Stimulated activated naive CD8-positive, alpha-beta T cell treated with anti-CD3 and anti-CD28 coated beads, Interleukin-15, Interleukin-2, amounts not matched to agents 100 ng/mL and 50 ng/mL, for 24 hours (primary cell): ENCODE results near the gene UBP1.
"Not testable (repeated sequence)": the region's sequence is repeated elsewhere in the genome, so short reads cannot be mapped to it uniquely, and the experiment has no call there.

Source experiments
- H3K27ac Mint-ChIP-seq: one replicate; pipeline ENCODE4 v1.8.0; 2021; ENCODE audit warnings: mild to moderate bottlenecking, mixed read lengths
- H3K27me3 Mint-ChIP-seq: one replicate; pipeline ENCODE4 v1.8.0; 2021; ENCODE audit warnings: mixed read lengths
- H3K36me3 Mint-ChIP-seq: one replicate; pipeline ENCODE4 v1.8.0; 2021; ENCODE audit warnings: low read depth, mixed read lengths
- H3K4me1 Mint-ChIP-seq: one replicate; pipeline ENCODE4 v1.8.0; 2021; ENCODE audit warnings: low read depth, mixed read lengths
- H3K4me3 Mint-ChIP-seq: one replicate; pipeline ENCODE4 v1.8.0; 2021; ENCODE audit warnings: mild to moderate bottlenecking, mixed read lengths
- H3K9me3 Mint-ChIP-seq: one replicate; pipeline ENCODE4 v1.8.0; 2021; ENCODE audit warnings: mixed read lengths

Gene UBP1, protein sequence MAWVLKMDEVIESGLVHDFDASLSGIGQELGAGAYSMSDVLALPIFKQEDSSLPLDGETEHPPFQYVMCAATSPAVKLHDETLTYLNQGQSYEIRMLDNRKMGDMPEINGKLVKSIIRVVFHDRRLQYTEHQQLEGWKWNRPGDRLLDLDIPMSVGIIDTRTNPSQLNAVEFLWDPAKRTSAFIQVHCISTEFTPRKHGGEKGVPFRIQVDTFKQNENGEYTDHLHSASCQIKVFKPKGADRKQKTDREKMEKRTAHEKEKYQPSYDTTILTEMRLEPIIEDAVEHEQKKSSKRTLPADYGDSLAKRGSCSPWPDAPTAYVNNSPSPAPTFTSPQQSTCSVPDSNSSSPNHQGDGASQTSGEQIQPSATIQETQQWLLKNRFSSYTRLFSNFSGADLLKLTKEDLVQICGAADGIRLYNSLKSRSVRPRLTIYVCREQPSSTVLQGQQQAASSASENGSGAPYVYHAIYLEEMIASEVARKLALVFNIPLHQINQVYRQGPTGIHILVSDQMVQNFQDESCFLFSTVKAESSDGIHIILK

DNA sequence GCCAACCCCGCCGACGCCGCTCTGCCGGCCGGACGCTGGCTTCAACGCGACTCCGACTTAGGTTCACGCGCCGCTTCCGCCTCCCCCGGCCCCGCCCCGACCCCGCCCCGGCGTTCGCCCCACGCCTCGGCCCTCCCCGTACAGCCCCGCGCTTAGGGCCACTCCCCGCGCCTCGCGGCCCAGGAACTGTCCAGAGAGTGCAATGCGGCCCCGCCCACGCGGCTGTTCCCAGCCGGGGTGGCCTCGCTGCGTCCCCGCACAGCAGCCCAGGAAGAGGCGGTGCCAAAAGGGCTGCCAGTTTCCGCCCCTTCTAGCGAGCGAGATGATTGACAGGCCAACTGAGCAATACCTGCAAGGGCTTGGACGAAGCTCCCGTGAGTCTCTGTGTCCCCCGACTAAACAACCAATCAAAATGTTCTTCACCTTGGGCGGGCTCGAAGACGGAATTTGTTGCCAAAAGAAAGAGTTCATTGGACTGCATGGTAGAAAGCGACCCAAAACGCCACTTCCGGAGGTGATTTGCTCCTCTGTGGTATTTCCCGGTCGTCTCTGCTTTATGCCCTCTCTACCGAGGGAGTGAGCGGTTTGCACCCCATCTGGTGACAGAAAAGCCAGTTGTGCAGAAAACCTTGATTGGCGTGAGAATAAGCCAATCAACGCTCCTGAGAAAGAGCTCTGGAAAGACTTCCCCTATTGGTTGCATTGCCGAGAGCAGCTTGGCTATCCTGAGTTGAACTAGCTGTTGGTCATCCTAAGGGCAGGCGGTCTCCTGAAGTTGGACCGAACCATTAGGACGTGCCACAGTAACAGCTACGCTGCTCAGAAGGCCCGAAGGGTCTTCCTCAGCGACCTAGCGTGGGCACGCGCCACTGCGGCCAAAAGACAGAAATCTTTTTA is at the start of gene UBP1:
UBP1 (minus strand) TSS at position 78 of the 897 bp plus-strand sequence. CDS start 557 bp downstream, outside the sequence.
- Mint-ChIP-seq H3K27me3 (no peaks in the 10 kb centered on the region), H3K4me1 (peaks cover 53% of the 10 kb centered on the region), H3K36me3 (peaks cover 7% of the 10 kb centered on the region), H3K4me3 (peak within 1 kb of the TSS; percentile 99), H3K27ac (peak within 1 kb of the TSS; percentile 100), H3K9me3 (no peaks in the 10 kb centered on the region)

DNA sequence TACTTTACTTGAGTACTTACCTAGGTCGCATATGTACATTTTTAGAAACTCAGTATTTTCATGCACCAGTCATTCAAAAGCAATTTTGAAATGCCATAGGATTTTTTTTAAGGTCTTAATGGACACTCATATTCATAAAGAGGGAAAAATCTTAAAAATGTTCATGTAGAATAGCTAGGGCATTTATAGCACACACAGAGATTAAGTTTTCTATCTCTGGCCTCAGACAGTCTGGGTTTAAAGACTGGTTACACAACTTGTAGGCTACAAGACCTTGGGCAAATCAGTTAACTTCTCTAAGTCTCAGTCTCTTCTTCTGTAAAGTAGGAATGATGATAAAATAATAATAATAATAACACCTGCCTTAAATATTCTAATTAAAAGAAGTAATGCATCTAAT is 48.5 kb upstream of the UBP1 start:
- Mint-ChIP-seq H3K4me3 (no peak overlapping the region), H3K27ac (no peak overlapping the region), H3K4me1 (no peaks in the 10 kb centered on the region), H3K36me3 (no peaks in the 10 kb centered on the region), H3K27me3 (no peaks in the 10 kb centered on the region), H3K9me3 (peaks cover 4% of the 10 kb centered on the region)

DNA sequence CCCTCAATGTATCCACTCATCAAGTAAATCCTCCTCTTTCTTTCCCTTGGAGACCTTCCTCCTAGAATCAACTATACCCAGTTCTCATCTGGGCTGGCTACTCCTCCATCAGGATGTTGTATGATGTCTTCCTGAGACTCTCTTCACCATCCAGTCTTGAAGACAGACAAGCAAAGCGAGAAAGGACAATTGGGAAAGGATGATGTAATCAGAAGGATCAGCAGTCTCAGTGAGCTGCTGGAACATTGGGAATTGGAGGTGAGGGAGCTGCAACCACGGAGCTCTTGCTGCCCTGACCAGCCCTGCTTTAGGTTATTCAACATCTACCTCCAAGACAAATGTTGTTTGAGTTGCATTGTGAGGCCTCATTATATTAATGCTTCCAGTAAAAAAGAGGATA is 48.0 kb upstream of the UBP1 start:
- Mint-ChIP-seq H3K4me3 (no peak overlapping the region), H3K9me3 (peaks cover 4% of the 10 kb centered on the region), H3K27me3 (no peaks in the 10 kb centered on the region), H3K36me3 (no peaks in the 10 kb centered on the region), H3K27ac (no peak overlapping the region), H3K4me1 (no peaks in the 10 kb centered on the region)

DNA sequence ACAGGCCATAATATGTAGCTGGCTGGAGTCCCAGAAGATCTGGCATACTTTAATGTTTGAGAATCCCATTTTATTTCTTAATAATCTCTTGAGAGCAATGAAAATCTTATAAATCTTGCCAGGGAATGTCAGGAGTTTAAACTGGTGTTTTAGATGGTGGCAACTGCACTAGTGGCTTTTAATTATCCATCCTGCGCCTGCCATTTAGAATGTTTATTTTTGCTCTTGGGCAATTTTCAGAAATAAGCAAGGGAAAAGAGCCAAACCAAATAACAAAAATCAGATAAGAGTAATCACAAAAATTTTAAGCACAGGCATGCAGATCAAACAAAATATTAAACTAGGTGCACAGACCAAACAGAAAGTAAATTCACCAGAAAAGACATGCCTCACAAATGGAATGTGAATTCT is 41.9 kb upstream of the UBP1 start:
- Mint-ChIP-seq H3K36me3 (no peaks in the 10 kb centered on the region), H3K9me3 (peaks cover 4% of the 10 kb centered on the region), H3K27me3 (no peaks in the 10 kb centered on the region), H3K4me3 (no peak overlapping the region), H3K27ac (no peak overlapping the region), H3K4me1 (no peaks in the 10 kb centered on the region)

DNA sequence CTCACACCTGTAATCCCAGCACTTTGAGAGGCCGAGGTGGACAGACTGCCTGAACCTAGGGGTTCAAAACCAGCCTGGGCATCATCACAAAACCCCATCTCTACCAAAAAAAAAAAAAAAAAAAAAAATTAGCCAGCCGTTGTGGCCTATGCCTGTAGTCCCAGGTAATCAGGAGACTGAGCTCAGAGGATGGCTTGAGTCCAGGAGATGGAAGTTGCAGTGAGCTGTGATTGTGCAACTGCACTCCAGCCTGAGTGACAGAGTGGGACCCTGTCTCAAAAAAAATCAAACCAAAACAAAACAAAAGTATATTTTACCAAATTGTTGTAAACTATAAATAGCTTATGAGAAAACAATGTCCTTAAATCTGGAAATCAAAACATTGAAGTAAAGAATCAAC is 34.7 kb upstream of the UBP1 start:
- H3K36me3 Mint-ChIP-seq: no peaks in the 10 kb centered on the region

DNA sequence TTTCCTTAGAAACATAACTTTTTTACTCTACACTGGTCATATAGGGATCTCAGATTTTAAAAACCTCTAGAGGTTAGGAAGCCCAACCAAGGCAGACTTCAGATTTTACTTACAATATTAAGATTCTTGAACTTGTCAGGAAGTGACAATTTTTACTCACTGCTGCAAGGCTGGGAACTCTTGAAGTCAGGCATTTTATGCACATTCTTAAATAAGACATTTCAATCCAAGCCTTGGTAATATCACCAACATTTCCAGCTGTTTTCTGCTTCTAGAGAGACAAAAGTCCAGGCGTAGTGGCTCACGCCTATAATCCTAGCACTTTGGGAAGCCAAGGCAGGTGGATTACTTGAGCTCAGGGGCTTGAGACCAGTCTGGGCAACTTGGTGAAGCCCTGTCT is 33.6 kb upstream of the UBP1 start:
- Mint-ChIP-seq H3K4me3 (no peak overlapping the region), H3K27me3 (no peaks in the 10 kb centered on the region), H3K27ac (no peak overlapping the region), H3K4me1 (no peaks in the 10 kb centered on the region), H3K36me3 (no peaks in the 10 kb centered on the region), H3K9me3 (no peaks in the 10 kb centered on the region)

More for the DNA sequence above, 34.7 kb upstream of the UBP1 start:
- Mint-ChIP-seq H3K9me3 (no peaks in the 10 kb centered on the region), H3K27me3 (no peaks in the 10 kb centered on the region), H3K4me1 (no peaks in the 10 kb centered on the region), H3K4me3 (no peak overlapping the region), H3K27ac (no peak overlapping the region)

DNA sequence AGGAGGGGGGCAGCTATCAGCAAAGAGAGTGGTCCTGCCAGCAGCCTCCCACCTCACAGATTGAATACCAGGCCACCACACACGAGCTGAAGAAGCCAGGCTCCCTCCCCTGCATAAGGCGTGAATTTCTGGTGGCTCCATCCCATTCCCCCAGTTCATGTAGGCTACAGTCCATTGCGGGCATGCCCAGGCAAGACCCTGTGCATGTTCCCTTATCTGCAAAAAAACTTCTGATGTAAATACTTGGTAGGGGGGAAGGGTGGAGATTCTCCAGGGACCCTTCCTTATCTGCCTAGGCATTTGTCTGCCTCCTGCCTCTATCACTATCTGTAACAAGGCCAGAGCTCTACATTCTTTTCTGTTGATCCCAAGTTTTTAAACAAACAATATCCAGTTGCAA is 27.6 kb upstream of the UBP1 start:
- H3K36me3 Mint-ChIP-seq: peaks cover 11% of the 10 kb centered on the region
- H3K27me3 Mint-ChIP-seq: no peaks in the 10 kb centered on the region
- no peak overlapping the region for H3K4me3 Mint-ChIP-seq
- peaks cover 4% of the 10 kb centered on the region for H3K9me3 Mint-ChIP-seq
- no peaks in the 10 kb centered on the region for H3K4me1 Mint-ChIP-seq
- H3K27ac Mint-ChIP-seq: no peak overlapping the region

DNA sequence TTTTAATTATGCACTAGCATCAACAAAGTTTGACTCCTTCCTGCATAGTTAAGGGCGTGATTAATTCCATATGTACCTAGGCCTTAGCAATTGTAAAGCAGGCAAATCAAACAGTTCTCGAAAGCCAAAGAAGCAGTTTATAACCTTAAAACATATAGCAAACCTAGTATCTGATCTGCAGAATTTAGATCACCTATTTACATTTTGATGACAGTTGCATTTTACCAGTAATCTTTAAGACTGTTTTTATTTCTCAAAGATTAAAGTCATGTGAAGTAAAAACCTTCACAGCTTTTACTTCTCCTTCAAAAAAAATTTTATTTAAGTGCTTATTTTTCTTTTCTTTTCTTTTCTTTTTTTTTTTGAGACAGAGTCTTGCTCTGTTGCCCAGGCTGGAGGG is 20.9 kb upstream of the UBP1 start:
- H3K27ac Mint-ChIP-seq: no peak overlapping the region
- no peak overlapping the region for H3K4me3 Mint-ChIP-seq
- H3K4me1 Mint-ChIP-seq: no peaks in the 10 kb centered on the region
- H3K27me3 Mint-ChIP-seq: no peaks in the 10 kb centered on the region
- peaks cover 8% of the 10 kb centered on the region for H3K9me3 Mint-ChIP-seq
- peaks cover 7% of the 10 kb centered on the region for H3K36me3 Mint-ChIP-seq

DNA sequence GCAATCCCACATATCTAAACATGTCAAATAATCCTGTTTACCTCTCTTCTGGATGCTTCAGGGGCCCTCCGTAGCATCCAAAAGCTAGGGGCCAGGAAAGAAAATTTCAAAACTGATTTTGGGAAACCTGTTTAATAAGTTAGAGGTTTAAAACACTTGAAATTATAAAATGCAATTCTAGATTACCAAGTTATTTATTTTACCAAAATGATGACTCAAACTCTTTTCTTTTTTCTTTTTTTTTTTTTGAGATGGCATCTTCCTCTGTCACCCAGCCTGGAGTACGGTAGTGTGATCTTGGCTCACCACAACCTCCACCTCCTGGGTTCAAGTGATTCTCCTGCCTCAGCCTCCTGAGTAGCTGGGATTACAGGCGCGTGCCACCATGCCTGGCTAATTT is 19.4 kb upstream of the UBP1 start:
- not testable (repeated sequence) for H3K4me3 Mint-ChIP-seq, H3K27ac Mint-ChIP-seq, H3K27me3 Mint-ChIP-seq, H3K36me3 Mint-ChIP-seq, H3K4me1 Mint-ChIP-seq, H3K9me3 Mint-ChIP-seq

DNA sequence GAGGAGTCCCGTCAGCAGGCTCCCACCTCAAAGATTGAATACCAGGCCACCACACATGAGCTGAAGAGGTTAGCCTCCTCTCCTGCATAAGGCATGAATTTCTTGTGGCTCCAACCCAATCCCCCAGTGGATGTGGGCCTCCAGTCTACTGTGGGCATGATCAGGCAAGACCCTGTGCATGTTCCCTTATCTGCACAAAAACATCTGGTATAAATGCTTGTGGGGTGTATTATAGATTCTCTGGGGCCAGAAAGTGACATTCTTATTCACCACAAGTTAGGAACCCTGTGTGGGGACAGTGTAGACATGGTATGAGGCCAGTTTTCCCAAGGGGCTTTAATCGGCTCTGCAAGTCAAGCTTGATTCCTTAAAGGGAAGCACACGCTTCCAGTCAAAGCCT is 18.2 kb upstream of the UBP1 start:
- Mint-ChIP-seq H3K4me1 (peaks cover 4% of the 10 kb centered on the region), H3K4me3 (no peak overlapping the region), H3K27me3 (no peaks in the 10 kb centered on the region), H3K27ac (no peak overlapping the region), H3K36me3 (peaks cover 13% of the 10 kb centered on the region), H3K9me3 (peaks cover 17% of the 10 kb centered on the region)

DNA sequence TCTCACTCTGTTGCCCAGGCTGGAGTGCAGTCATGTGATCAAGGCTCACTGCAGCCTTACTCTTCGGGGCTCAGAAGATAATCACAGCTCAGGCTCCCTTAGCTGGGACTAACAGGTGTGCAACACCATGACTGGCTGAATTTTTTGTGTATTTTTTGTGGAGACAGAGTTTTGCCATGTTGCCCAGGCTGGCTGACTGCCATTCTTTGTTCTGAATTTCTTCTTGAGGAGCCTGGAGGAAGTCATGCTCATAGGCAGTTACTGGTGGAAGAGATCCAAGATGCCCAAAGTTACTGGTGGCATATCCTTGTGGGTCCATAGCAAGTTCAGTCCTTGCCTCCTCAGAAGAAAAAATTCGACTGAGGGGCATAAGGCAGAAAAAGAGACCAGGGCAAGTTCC is 16.6 kb upstream of the UBP1 start:
- Mint-ChIP-seq H3K4me3 (no peak overlapping the region), H3K9me3 (peaks cover 17% of the 10 kb centered on the region), H3K4me1 (peaks cover 4% of the 10 kb centered on the region), H3K27ac (no peak overlapping the region), H3K27me3 (no peaks in the 10 kb centered on the region), H3K36me3 (peaks cover 13% of the 10 kb centered on the region)

DNA sequence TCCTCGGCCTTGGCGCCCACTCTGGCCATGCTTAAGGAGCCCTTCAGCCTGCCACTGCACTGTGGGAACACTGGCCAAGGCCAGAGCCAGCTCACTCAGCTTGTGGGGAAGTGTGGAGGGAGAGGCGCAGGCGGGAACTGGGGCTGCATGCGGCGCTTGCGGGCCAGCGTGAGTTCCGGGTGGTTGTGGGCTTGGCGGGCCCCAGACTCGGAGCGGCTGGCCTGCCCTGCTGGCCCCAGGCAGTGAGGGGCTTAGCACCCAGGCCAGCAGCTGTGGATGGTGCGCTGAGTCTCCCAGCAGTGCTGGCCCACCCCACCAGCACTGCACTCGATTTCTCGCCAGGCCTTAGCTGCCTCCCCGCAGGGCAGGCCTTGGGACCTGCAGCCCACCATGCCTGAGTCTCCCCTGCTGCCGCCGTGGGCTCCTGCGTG is 13.1 kb upstream of the UBP1 start:
- no peak overlapping the region for H3K4me3 Mint-ChIP-seq
- H3K9me3 Mint-ChIP-seq: peaks cover 9% of the 10 kb centered on the region
- H3K27me3 Mint-ChIP-seq: no peaks in the 10 kb centered on the region
- H3K4me1 Mint-ChIP-seq: peaks cover 4% of the 10 kb centered on the region
- H3K36me3 Mint-ChIP-seq: peaks cover 8% of the 10 kb centered on the region
- H3K27ac Mint-ChIP-seq: no peak overlapping the region

DNA sequence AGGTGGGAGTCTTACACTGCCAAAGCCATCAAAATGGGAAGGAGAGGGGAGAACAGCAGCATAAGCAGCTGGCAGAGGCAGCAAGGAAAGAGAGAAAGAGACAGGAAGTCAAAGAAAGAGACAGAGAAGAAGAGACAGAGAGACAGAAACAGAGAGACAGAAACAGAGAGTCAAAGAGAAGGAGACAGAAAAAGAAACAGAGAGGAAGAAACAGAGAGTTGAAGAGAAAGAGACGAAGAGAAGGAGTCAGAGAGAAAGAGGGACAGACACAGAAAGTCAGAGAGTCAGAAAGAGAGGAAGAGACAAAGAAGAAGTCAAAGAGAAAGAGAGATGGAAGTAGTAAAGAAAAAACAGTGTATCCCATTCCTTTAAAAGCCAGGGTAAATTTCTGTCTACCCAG is 11.8 kb upstream of the UBP1 start:
- not testable (repeated sequence) for H3K27me3 Mint-ChIP-seq, H3K4me3 Mint-ChIP-seq, H3K27ac Mint-ChIP-seq, H3K9me3 Mint-ChIP-seq, H3K4me1 Mint-ChIP-seq, H3K36me3 Mint-ChIP-seq

DNA sequence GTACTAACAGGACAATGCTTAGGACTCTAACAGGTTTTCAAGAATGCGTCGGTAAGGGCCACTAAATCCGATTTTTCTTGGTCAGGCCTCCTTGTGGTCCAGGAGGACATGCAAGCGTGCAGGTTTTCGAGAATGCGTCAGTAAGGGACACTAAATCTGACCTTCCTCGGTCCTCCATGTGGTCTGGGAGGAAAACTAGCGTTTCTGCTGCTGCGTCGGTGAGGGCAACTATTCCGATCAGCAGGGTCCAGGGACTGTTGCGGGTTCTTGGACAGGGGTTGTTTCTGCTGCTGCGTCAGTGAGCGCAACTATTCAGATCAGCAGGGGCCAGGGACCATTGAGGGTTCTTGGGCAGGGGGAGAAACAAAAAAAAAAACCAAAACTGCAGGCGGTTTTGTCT is 7.8 kb upstream of the UBP1 start:
- no peak overlapping the region for H3K4me3 Mint-ChIP-seq
- H3K9me3 Mint-ChIP-seq: no peaks in the 10 kb centered on the region
- H3K27me3 Mint-ChIP-seq: no peaks in the 10 kb centered on the region
- peaks cover 12% of the 10 kb centered on the region for H3K4me1 Mint-ChIP-seq
- no peak overlapping the region for H3K27ac Mint-ChIP-seq
- H3K36me3 Mint-ChIP-seq: no peaks in the 10 kb centered on the region

DNA sequence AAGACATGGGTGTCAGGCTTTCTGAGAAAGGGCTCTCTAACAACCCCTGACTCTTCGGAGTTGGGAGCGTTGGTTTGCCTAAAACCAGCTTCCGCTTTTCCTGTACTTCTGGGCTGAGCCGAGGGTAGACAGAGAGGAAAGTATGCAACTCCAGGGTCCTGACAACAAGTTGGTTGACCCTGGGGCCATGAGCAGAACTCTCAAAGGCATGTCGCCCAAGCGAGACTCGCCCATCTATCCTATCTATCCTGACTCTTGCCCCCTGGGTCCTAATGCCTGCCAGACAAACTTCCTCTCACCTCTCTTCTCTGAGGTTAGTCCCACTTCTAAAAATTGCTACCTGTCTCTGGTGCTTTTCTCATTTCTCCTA is 7.0 kb upstream of the UBP1 start:
- H3K4me1 Mint-ChIP-seq: peaks cover 12% of the 10 kb centered on the region
- not testable (repeated sequence) for H3K36me3 Mint-ChIP-seq, H3K9me3 Mint-ChIP-seq, H3K27me3 Mint-ChIP-seq
- H3K4me3 Mint-ChIP-seq: peak overlapping the region; percentile 85
- H3K27ac Mint-ChIP-seq: peak overlapping the region; percentile 36
